ENCODE results near the gene ATP9A.
A peak's percentile ranks its signal among the peaks of the same experiment; 100 is the strongest.
"Not testable (repeated sequence)": the region's sequence is repeated elsewhere in the genome, so short reads cannot be mapped to it uniquely, and the experiment has no call there.

ATP9A gene

DNA sequence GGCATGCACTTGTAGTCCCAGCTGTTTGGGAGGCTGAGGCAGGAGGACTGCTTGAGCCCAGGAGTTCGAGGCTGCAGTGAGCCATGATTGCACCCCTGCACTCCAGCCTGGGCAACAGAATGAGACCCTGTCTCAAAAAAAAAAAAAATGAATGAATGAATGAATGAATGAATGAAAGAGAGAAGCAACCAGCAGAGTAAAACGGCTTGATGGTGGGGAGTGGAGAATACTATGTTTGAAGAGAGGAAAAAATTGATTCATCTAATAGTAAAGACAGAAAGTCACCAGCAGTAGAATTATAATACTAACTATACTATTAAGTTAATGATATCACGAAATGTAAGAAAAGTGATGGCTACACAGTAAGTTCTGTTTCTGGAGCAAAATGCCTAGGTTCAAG lies 80.6 kb downstream of the ATP9A start:
- H3K36me3 ChIP-seq, result no peaks in the 10 kb centered on the region
- TF ChIP-seq, protein P1, sequence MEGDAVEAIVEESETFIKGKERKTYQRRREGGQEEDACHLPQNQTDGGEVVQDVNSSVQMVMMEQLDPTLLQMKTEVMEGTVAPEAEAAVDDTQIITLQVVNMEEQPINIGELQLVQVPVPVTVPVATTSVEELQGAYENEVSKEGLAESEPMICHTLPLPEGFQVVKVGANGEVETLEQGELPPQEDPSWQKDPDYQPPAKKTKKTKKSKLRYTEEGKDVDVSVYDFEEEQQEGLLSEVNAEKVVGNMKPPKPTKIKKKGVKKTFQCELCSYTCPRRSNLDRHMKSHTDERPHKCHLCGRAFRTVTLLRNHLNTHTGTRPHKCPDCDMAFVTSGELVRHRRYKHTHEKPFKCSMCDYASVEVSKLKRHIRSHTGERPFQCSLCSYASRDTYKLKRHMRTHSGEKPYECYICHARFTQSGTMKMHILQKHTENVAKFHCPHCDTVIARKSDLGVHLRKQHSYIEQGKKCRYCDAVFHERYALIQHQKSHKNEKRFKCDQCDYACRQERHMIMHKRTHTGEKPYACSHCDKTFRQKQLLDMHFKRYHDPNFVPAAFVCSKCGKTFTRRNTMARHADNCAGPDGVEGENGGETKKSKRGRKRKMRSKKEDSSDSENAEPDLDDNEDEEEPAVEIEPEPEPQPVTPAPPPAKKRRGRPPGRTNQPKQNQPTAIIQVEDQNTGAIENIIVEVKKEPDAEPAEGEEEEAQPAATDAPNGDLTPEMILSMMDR (IDR thresholded peaks at IDR 0.05; ENCODE audit: low read depth, low read length), result no peak
- H3K4me1 ChIP-seq, result no peaks in the 10 kb centered on the region
- H3K9me3 ChIP-seq, result no peaks in the 10 kb centered on the region
- no peak overlapping the region for H3K4me3 ChIP-seq (ENCODE audit: low read depth, low read length)
- no peak for DNase-seq
- no peaks in the 10 kb centered on the region for H3K27me3 ChIP-seq

DNA sequence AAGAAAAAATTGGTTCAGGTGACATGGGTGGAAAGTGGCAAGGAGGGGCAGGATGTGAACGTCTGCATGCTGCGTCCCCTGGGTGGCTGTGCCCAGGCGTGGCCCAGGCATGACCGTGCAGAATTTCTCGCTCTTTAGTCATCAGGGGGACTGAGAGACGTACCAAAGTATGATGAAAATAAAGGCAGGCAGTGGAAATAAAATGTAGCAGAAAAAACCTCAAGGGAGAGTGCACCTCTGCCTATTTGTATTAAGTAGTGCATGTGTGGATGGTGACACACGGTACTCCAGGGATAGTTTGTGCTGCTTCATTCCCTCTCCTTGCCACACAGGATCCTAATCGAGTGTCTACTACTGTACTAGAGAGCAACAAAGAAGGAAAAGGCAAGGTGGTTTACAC lies 81.1 kb downstream of the ATP9A start:
- H3K4me1 ChIP-seq, result no peaks in the 10 kb centered on the region
- TF ChIP-seq, protein P1 (IDR thresholded peaks at IDR 0.05; ENCODE audit: low read depth, low read length), result no peak
- no peak for DNase-seq
- H3K27me3 ChIP-seq, result no peaks in the 10 kb centered on the region
- no peaks in the 10 kb centered on the region for H3K9me3 ChIP-seq
- no peaks in the 10 kb centered on the region for H3K36me3 ChIP-seq
- no peak overlapping the region for H3K4me3 ChIP-seq (ENCODE audit: low read depth, low read length)

DNA sequence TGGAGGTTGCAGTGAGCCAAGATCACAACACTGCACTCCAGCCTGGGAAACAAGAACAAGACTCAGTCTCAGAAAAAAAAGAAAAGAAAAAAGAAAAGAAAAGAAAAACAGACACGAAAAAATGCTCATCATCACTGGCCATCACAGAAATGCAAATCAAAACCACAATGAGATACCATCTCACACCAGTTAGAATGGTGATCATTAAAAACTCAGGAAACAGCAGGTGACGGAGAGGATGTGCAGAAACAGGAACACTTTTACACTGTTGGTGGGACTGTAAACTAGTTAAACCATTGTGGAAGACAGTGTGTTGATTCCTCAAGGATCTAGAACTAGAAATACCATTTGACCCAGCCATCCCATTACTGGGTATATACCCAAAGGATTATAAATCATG lies 82.7 kb downstream of the ATP9A start:
- not testable (repeated sequence) for H3K4me1 ChIP-seq; H3K36me3 ChIP-seq; H3K4me3 ChIP-seq (ENCODE audit: low read depth, low read length)

DNA sequence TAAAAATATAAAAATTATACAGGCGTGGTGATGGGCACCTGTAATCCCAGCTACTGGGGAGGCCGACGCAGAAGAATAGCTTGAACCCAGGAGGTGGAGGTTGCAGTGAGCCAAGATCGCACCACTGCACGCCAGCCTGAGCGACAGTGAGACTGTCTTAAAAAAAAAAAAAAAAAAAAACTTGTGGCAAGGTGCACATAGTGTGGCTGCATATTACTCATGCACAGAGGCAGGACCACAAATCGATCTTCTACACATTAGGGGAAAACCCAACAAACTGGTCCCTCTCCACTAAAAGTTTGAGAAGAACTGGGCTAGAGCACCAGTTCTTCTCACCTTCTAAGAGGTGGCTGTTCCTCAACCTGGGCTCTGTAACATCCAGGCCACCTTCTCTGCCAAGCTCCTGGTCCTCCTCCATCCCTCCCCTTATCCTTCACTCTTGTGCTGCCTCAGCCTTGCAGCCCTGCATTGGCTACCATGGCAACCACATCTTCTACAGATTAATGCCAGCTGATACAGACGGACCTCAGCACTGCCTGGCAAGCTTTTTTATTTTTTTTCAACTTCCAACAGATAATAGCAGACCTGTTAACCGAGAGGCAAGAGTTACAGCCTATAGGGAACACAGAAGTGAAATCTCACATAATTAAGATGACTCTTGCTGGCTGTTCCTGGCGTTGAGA lies 88.0 kb downstream of the ATP9A start:
- H3K4me1 ChIP-seq, result no peaks in the 10 kb centered on the region
- H3K4me3 ChIP-seq (ENCODE audit: low read depth, low read length), result no peak overlapping the region
- no peaks in the 10 kb centered on the region for H3K36me3 ChIP-seq
- TF ChIP-seq, protein P1 (IDR thresholded peaks at IDR 0.05; ENCODE audit: low read depth, low read length), result no peak
- H3K27me3 ChIP-seq, result no peaks in the 10 kb centered on the region
- no peak for DNase-seq
- no peaks in the 10 kb centered on the region for H3K9me3 ChIP-seq

More for the DNA sequence above, 82.7 kb downstream of the ATP9A start:
- H3K27me3 ChIP-seq, H3K9me3 ChIP-seq, DNase-seq: not testable (repeated sequence)

DNA sequence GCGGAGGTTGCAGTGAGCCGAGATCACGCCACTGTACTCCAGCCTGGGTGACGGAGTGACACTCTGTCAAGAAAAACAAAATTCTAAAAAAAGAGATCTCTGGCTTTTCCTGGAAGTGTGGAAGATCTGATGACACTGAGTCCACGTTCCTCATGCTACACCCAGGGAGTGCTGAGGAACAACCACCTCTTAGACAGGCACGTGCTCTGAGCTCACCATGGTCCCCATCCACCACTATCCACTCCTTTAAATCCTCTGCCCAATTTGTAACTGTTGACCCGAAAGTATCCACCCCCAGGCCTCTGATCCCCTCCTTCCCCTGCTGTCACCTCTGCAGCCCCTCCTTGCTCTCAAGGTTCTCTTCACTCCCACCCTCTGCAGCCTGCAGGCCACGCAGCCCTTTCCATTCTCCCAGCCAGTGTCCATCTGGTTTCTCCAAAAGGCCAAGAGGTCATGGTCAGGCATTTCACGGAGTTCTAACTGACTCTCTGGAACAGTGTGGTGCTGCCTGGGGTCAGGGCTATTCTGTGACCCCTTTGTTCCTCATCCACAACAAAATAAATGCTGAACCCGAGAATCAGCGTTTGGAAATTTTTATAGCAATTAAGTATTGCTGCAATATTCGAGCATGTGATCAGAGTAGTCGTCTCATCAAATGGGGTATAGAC lies 88.8 kb downstream of the ATP9A start:
- DNase-seq, result no peak
- H3K4me3 ChIP-seq (ENCODE audit: low read depth, low read length), result no peak overlapping the region
- no peaks in the 10 kb centered on the region for H3K36me3 ChIP-seq
- TF ChIP-seq, protein P1 (IDR thresholded peaks at IDR 0.05; ENCODE audit: low read depth, low read length), result no peak
- no peaks in the 10 kb centered on the region for H3K4me1 ChIP-seq
- no peaks in the 10 kb centered on the region for H3K9me3 ChIP-seq
- no peaks in the 10 kb centered on the region for H3K27me3 ChIP-seq

DNA sequence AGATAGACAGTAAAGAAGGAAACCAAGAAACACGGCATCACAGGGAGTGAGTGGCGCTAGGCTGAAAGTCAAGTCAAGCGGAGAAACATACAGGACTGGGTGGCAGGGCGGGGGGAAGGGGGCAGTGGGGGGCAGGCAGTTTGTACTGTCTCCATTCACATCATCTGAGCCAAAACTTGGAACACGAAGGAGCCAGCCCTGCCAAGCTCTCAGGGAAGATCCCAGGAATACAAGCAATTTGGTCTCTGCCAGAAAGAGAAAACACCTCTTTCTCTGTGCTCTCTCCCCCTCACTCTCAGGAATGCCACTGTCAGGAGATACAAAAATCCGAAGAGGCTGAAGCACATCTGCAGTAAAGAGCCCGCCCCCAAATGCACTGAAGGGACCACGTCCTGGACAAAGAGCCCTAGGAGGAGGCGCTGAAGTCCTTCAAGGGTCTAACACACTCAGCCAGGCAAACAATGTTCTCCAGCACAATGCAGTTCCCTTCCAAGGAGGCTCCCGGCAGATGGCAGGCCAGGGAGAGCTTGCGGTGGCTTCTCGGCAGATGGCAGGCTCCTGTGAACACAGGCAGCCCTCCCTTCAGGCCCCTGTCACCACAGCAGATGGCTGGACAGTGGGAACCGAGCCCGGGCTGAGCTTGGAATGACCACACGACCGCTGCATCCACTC lies 90.0 kb downstream of the ATP9A start:
- Histone ChIP-seq H3K27me3 (no peaks in the 10 kb centered on the region), H3K4me3 (ENCODE audit: low read depth, low read length) (no peak overlapping the region), H3K4me1 (no peaks in the 10 kb centered on the region), H3K36me3 (no peaks in the 10 kb centered on the region), H3K9me3 (no peaks in the 10 kb centered on the region)
- TF ChIP-seq, protein P1 (IDR thresholded peaks at IDR 0.05; ENCODE audit: low read depth, low read length), result peak; percentile 8; the same call in 1 of the 2 replicates
- DNase-seq, result peak; percentile 18

Measured in BE2C (cell line).